A673 (cell line): ENCODE data around the gene FAM32A.

ENCODE experiments used
- CTCF ChIP-seq: fragments of 300-800, 200-600 bp; sonication (generic); conservative IDR thresholded peaks from 2 replicates; pipeline ENCODE4 v1.5.1; 2017; ENCODE audit warnings: low read depth, mild to moderate bottlenecking, antibody characterized with exemption, low read length, moderate library complexity, mixed read lengths
- EZH2 ChIP-seq: fragments of 200-600 bp; sonication (generic); IDR thresholded peaks from 2 replicates; pipeline ENCODE4 v1.6.1; 2017; ENCODE audit warnings: borderline replicate concordance, low read depth, mild to moderate bottlenecking, mixed read lengths, antibody characterized with exemption, low read length; ENCODE audit not compliant: poor library complexity, severe bottlenecking

- TF ChIP-seq CTCF, result no peak
- no peak for TF ChIP-seq EZH2
These were observed 3.3 kb downstream of the FAM32A start for GRCh38 chr19:16188521-16188920.
